Stomach (tissue), 4 donors: ENCODE results near the gene UFSP2.

Experiments used
- EP300 ChIP-seq: sonication (generic); formaldehyde crosslinking; IDR thresholded peaks from one replicate; pipeline ENCODE4 v1.6.1; 2017; ENCODE audit warnings: antibody characterized with exemption
- POLR2A ChIP-seq, 4 donors: fragments of 450-650 bp; IDR thresholded peaks; one replicate each; pipeline ENCODE4 v1.6.1; 2016; ENCODE audit warnings: antibody characterized with exemption in 4 of 4, control low read depth in 2 of 4, mild to moderate bottlenecking in 1 of 4, moderate library complexity in 1 of 4
- POLR2AphosphoS5 ChIP-seq, 3 donors: sonication (generic); formaldehyde crosslinking; IDR thresholded peaks; one replicate each; pipeline ENCODE4 v1.6.1; 2016; ENCODE audit warnings: antibody characterized with exemption in 3 of 3
- TF ChIP-seq, protein P1 (sequence below), 7 experiments: fragments of 450-650 bp in 4 of 7; fragments of 200-600 bp in 3 of 7; sonication (generic) in 3 of 7; IDR thresholded peaks; one replicate each; pipeline ENCODE4 v1.5.1; 2016 to 2019; ENCODE audit warnings: antibody characterized with exemption in 7 of 7, control low read depth in 2 of 7, mild to moderate bottlenecking in 1 of 7

DNA sequence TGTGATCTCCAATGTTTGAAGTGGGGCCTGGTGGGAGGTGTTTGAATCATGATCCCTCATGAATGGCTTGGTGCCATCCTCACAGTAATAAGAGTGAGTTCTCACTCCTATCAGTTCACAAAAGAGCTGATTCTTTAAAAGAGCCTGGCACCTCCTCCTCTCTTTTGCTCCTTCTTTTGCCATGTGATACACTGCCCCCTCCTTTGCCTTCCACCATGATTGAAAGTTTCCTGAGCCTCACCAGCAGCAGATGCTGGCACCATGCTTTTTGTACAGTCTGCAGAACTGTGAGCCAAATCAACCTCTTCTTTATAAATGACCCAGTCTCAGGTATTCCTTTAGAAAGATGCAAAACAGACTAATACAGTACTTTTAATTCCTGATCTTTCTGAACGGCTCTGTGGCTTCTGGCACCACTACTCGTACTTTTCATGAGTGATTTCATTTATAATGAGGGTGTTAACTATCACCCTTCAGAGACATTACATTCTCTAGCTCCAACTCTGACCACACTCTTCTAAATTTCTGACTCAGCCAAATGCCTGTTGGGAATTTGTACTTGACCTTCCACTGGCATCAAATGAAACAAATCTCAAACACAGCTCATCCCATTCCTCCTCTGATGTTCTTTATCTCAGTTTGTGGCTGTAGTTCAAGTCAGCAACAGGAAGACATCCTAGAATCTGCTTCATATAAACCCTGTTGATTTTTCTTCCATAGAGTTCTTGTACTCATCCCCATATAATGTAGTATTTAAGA, 4.2 kb downstream of the UFSP2 start:
- TF ChIP-seq POLR2A (IDR thresholded peaks at IDR 0.05) (no peak), EP300 (no peak), POLR2AphosphoS5 (IDR thresholded peaks at IDR 0.05) (no peak)
- TF ChIP-seq, protein P1, sequence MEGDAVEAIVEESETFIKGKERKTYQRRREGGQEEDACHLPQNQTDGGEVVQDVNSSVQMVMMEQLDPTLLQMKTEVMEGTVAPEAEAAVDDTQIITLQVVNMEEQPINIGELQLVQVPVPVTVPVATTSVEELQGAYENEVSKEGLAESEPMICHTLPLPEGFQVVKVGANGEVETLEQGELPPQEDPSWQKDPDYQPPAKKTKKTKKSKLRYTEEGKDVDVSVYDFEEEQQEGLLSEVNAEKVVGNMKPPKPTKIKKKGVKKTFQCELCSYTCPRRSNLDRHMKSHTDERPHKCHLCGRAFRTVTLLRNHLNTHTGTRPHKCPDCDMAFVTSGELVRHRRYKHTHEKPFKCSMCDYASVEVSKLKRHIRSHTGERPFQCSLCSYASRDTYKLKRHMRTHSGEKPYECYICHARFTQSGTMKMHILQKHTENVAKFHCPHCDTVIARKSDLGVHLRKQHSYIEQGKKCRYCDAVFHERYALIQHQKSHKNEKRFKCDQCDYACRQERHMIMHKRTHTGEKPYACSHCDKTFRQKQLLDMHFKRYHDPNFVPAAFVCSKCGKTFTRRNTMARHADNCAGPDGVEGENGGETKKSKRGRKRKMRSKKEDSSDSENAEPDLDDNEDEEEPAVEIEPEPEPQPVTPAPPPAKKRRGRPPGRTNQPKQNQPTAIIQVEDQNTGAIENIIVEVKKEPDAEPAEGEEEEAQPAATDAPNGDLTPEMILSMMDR (IDR thresholded peaks at IDR 0.05): no peak
